BE2C (cell line): ENCODE data around the gene ANGPTL2.
A peak's percentile ranks its signal among the peaks of the same experiment; 100 is the strongest.

ENCODE experiments used
- DNase-seq: peaks from one replicate; pipeline ENCODE4 v3.0.0-alpha.2; 2020
- H3K27me3 ChIP-seq: fragments of 250-450 bp; sonication (Bioruptor Pico); 2 replicates; pipeline ENCODE4 v1.5.1; 2020; ENCODE audit warnings: mild to moderate bottlenecking
- H3K36me3 ChIP-seq: fragments of 250-450 bp; sonication (Bioruptor Pico); 2 replicates; pipeline ENCODE4 v1.5.1; 2020; ENCODE audit warnings: mild to moderate bottlenecking
- H3K4me1 ChIP-seq: fragments of 250-450 bp; sonication (Bioruptor Pico); 2 replicates; pipeline ENCODE4 v1.5.1; 2020
- H3K4me3 ChIP-seq: 2 replicates; pipeline ENCODE4 v1.5.1; 2011; ENCODE audit warnings: low read depth, low read length
- H3K9me3 ChIP-seq: fragments of 250-450 bp; sonication (Bioruptor Pico); 2 replicates; pipeline ENCODE4 v1.5.1; 2020
- TF ChIP-seq, protein P1 (sequence below): IDR thresholded peaks from 2 replicates; pipeline ENCODE4 v1.5.1; 2012; ENCODE audit warnings: mild to moderate bottlenecking, low read depth, low read length

The ANGPTL2 gene

GRCh38 chr9:127123064-127123890, 842 bp upstream of the ANGPTL2 start:
- TF ChIP-seq, protein P1, sequence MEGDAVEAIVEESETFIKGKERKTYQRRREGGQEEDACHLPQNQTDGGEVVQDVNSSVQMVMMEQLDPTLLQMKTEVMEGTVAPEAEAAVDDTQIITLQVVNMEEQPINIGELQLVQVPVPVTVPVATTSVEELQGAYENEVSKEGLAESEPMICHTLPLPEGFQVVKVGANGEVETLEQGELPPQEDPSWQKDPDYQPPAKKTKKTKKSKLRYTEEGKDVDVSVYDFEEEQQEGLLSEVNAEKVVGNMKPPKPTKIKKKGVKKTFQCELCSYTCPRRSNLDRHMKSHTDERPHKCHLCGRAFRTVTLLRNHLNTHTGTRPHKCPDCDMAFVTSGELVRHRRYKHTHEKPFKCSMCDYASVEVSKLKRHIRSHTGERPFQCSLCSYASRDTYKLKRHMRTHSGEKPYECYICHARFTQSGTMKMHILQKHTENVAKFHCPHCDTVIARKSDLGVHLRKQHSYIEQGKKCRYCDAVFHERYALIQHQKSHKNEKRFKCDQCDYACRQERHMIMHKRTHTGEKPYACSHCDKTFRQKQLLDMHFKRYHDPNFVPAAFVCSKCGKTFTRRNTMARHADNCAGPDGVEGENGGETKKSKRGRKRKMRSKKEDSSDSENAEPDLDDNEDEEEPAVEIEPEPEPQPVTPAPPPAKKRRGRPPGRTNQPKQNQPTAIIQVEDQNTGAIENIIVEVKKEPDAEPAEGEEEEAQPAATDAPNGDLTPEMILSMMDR: no peak
- peaks cover 7% of the 10 kb centered on the region for H3K4me1 ChIP-seq
- no peak for DNase-seq
- H3K27me3 ChIP-seq: no peaks in the 10 kb centered on the region
- H3K36me3 ChIP-seq: no peaks in the 10 kb centered on the region
- no peaks in the 10 kb centered on the region for H3K9me3 ChIP-seq
- peak overlapping the region; percentile 72 for H3K4me3 ChIP-seq

DNA sequence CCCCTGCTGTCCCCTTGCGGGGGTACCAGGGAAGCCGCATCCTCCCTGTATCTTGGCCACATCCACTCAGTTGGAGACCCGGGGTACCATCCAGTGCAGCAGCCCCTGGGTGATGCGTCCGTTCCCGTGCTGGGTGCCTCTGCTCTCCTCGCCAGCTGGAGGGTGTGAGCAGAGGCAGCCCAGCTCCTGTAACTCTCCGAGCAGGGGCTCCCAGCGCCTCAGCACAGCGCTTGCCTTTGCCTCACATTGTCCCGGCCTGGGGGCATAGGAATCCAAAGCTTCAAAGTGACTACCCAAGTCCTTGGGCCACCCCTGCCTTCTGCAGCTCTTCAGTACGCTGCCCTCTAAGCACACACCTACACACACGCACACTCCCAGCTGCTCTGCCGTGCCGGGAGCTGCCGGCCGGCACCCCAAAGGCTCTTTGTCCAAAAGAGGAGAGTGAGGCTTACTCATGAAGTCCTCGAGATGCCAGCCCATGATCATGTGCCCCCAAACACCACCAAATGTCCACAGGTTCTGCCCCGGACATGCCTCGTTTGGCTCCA, 733 bp downstream of the ANGPTL2 start:
- no peaks in the 10 kb centered on the region for H3K9me3 ChIP-seq
- TF ChIP-seq, protein P1: no peak
- peak overlapping the region; percentile 72 for H3K4me3 ChIP-seq
- H3K4me1 ChIP-seq: peaks cover 7% of the 10 kb centered on the region
- H3K27me3 ChIP-seq: no peaks in the 10 kb centered on the region
- no peaks in the 10 kb centered on the region for H3K36me3 ChIP-seq
- peak; percentile 34 for DNase-seq

GRCh38 chr9:127119320-127119709, 3.1 kb downstream of the ANGPTL2 start:
- Histone ChIP-seq H3K27me3 (no peaks in the 10 kb centered on the region), H3K4me1 (peaks cover 11% of the 10 kb centered on the region), H3K36me3 (no peaks in the 10 kb centered on the region), H3K9me3 (no peaks in the 10 kb centered on the region), H3K4me3 (no peak overlapping the region)
- TF ChIP-seq, protein P1: no peak
- no peak for DNase-seq

DNA sequence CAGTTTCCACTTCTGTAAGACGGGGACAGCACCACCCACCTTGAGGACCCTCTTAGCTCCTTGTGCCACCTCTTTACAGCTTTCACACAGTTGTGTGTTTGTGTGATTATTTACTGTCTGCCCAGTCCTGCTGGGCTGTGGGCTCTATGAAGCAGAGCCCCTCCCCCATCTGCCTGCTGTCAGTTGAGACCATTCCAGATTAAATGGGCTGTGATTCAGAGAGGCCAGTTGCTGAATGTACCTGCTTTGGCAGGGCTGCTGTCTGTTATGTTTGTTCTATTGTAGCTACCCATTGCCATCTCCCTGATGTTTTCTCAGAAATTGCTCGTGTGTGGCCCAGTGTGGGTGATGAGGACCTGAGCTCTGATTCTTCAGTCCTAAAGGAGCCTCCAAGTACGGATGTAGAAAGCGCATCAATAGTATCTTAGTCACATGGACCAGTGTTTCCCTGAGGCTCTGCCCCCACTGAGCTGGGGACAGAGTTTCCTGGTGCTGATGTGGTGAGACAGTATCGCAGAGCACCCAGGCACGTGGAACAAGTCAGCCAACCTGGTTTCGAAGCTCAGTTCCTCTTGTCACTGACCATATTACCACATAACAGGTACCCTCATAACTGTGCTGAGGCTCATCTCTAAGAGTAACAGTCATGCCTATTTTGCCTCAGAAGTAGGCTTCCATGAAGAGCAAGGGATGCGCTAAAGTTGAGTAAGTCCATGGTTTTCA, 3.7 kb downstream of the ANGPTL2 start:
- peak; percentile 27 for DNase-seq
- peaks cover 11% of the 10 kb centered on the region for H3K4me1 ChIP-seq
- H3K27me3 ChIP-seq: no peaks in the 10 kb centered on the region
- H3K4me3 ChIP-seq: no peak overlapping the region
- TF ChIP-seq, protein P1: no peak
- H3K9me3 ChIP-seq: no peaks in the 10 kb centered on the region
- H3K36me3 ChIP-seq: no peaks in the 10 kb centered on the region

DNA sequence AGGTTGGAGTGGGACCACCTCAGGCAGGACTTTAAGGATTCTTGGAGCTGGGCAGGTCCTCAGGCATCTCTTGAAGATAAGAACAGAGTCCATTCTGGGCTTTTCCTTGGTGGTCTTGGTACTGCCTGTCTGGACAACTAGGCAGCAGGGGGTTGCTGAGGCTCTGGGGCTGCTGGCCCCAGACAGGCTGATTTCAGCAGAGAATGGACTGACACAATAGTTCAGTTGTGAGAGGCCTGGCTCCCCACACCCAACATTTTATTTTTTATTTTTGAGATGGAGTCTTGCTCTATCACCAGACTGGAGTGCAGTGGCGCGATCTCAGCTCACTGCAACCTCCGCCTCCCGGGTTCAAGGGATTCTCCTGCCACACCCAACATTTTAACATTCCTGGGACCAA, 4.6 kb downstream of the ANGPTL2 start:
- no peaks in the 10 kb centered on the region for H3K36me3 ChIP-seq
- no peak for DNase-seq
- H3K4me3 ChIP-seq: no peak overlapping the region
- TF ChIP-seq, protein P1: no peak
- peaks cover 4% of the 10 kb centered on the region; the same call in 1 of the 2 replicates for H3K4me1 ChIP-seq
- H3K27me3 ChIP-seq: no peaks in the 10 kb centered on the region
- H3K9me3 ChIP-seq: no peaks in the 10 kb centered on the region
